ENCODE data around the gene IER5L. TPM values are rescaled to one million over a fixed set of nuclear protein-coding genes. Genes with fewer than 3 reads are reported as not detected.
A peak's percentile ranks its signal among the peaks of the same experiment; 100 is the strongest.

Gene IER5L
- total RNA-seq, 2 donors from 2014 or later, result 7.2 to 30.7 TPM

DNA sequence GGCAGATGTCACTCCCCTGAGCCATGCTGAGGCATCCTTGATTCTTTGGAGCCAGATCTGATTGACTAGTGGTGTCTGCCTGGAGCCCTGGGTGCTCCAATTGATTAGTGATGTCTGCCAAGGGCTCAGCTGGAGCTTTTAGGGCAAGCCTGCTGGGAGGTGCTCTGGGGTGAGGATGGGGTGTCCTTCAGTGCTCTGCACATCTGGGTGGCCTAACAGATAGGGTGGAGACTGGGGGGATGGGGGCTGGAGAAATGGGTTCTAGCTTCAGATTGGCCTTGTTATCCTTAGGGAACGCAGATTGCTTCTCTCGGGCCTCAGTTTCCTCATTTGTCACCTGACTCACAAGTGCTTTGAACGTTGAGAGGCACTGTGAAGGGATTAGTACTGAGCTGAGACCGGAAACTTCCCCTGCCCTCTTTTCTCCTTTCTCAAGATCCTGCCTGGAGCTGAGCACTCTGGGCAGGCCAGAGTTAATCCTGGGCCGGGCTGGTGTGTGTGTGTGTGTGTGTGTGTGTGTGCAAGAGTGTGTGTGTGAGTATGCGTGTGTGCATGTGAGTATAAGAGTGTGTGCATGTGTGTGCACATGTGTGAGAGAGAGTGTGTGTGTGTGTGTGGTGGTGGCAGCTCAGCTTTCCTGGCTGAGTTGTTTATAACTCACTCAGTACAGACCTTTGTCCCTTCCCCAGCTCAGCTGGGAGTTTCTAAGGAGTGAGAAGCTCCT is 5.6 kb upstream of the IER5L start:
- Histone ChIP-seq H3K4me3 (no peak overlapping the region), H3K36me3 (no peaks in the 10 kb centered on the region), H3K9me3 (no peaks in the 10 kb centered on the region), H3K4me1 (replicated peaks) (peaks cover under 1% of the 10 kb centered on the region), H3K27me3 (replicated peaks; ENCODE audit: insufficient read depth) (no peaks in the 10 kb centered on the region), H3K27ac (no peak overlapping the region)
- intact Hi-C loops (cut with DNase I), result no loop called here
- 59% methylated on average over 6 of the region's 6 CpGs for WGBS
- no peak for TF ChIP-seq CTCF (IDR thresholded peaks at IDR 0.05)
- no peak for TF ChIP-seq POLR2AphosphoS5 (IDR thresholded peaks at IDR 0.05)
- TF ChIP-seq POLR2A (IDR thresholded peaks at IDR 0.05), result no peak
- no peak for DNase-seq (ENCODE audit: low spot score)

DNA sequence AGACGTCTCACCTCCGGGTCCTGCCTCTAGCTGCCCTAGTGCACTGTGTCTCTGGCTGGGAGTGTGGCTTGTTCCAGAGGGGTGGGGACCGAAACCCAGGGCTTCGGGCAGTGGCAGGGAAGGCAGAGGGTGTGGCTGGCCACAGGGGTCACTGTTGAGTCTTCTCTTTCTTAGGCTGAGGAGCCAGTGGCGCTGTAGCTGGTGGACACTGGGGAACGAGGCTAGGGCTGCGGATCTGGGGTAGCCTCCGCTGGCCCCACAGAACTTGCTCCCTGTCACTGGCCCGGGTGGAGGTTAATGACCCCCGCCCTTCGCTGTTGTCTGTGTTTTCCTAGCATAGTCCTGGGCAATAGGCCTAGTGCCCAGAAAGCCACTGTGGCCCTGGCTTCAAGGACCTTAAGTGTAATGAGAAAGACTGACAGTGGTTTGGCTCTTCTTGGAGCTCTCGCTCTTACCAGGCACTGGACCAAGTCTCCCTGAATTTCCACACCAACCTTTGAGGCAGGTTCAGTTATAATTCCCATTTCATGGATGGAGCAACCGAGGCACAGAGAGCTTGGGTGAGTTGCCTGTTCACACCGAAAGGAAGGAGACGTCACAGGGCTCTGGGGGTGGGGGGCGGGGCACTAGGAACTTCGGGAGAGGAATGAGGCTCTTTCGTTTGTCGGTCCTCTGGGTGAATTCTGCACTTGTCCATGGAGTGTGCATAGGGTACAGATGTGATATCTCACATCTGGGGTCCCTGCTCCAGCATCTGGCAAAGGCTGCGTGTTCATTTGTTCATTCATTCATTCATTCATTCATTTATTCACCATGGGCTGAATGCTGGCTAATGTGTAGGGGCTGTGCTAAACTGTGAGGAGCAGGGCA is 4.8 kb upstream of the IER5L start:
- Histone ChIP-seq H3K36me3 (no peaks in the 10 kb centered on the region), H3K27me3 (replicated peaks; ENCODE audit: insufficient read depth) (no peaks in the 10 kb centered on the region), H3K4me3 (no peak overlapping the region), H3K4me1 (replicated peaks) (peaks cover 4% of the 10 kb centered on the region), H3K27ac (no peak overlapping the region), H3K9me3 (no peaks in the 10 kb centered on the region)
- intact Hi-C loops (cut with DNase I), result no loop called here
- no peak for DNase-seq (ENCODE audit: low spot score)
- WGBS, result 78% methylated on average over 20 of the region's 20 CpGs
- TF ChIP-seq POLR2A (IDR thresholded peaks at IDR 0.05) (no peak), CTCF (IDR thresholded peaks at IDR 0.05) (peak in 1 of 4 experiments; percentile 11)

DNA sequence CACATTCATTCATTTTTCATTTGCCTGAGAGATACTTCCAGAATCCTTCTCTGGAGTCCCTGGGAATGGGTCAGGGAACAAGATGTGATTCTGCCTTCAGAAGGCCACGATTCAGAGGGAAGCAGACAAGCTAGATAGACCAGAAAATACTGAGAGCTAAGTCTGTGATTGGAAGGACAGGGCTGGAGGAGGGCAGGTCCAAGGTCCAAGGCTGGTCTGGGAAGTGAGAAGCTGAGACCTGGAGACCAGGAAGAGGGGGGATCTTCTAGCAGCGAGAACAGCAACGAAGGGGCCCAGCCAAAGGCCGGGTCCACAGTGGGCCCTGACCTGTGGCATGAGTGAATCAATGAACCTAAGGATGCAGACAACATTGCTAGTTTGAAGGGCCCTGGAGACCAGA is 4.1 kb upstream of the IER5L start:
- Histone ChIP-seq H3K36me3 (no peaks in the 10 kb centered on the region), H3K9me3 (no peaks in the 10 kb centered on the region), H3K4me1 (replicated peaks) (peaks cover 4% of the 10 kb centered on the region), H3K27me3 (replicated peaks; ENCODE audit: insufficient read depth) (no peaks in the 10 kb centered on the region), H3K27ac (no peak overlapping the region), H3K4me3 (no peak overlapping the region)
- no peak for DNase-seq (ENCODE audit: low spot score)
- WGBS, result 88% methylated on average over 4 of the region's 4 CpGs
- intact Hi-C loops (cut with DNase I), result no loop called here
- TF ChIP-seq POLR2A (IDR thresholded peaks at IDR 0.05) (no peak), CTCF (IDR thresholded peaks at IDR 0.05) (no peak), POLR2AphosphoS5 (IDR thresholded peaks at IDR 0.05) (no peak)

DNA sequence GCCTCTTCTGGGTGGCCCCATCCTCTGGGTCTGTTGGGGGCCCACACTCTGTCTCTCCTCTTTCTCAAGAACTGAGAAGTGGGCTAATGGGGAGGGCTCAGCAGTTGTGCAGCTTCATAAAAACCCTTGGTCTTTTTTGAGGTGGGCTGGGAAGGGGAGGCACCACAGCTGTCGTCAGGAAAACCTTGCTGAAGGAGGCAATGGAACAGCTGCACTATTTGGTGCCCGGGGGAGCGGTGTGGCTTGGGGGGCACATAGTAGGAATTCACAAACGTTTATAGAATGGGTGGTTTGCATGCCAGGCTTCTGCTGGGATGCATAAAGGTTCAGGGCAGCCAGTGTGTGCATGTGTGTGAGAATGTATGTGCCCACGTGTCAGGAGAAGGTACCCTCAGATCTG is 3.2 kb upstream of the IER5L start:
- TF ChIP-seq POLR2AphosphoS5 (IDR thresholded peaks at IDR 0.05) (no peak), CTCF (IDR thresholded peaks at IDR 0.05) (no peak), POLR2A (IDR thresholded peaks at IDR 0.05) (no peak)
- intact Hi-C loops (cut with DNase I), result no loop called here
- peaks cover 4% of the 10 kb centered on the region for H3K4me1 ChIP-seq (replicated peaks)
- H3K4me3 ChIP-seq, result no peak overlapping the region
- no peaks in the 10 kb centered on the region for H3K27me3 ChIP-seq (replicated peaks; ENCODE audit: insufficient read depth)
- H3K27ac ChIP-seq, result no peak overlapping the region
- 85% methylated on average over 5 of the region's 5 CpGs for WGBS
- H3K9me3 ChIP-seq, result no peaks in the 10 kb centered on the region
- no peaks in the 10 kb centered on the region for H3K36me3 ChIP-seq
- no peak for DNase-seq (ENCODE audit: low spot score)
